GM10847 (cell line): ENCODE results near the gene CCDC43.

Experiments used
- POLR2A ChIP-seq: IDR thresholded peaks from 2 replicates; pipeline ENCODE4 v1.6.1; 2011; ENCODE audit not compliant: insufficient read length; ENCODE audit errors: extremely low read depth

CCDC43 gene

GRCh38 chr17:44637066-44637465 lies 52.5 kb downstream of the CCDC43 start:
- TF ChIP-seq POLR2A, result no peak

GRCh38 chr17:44636562-44636961 lies 53.0 kb downstream of the CCDC43 start:
- TF ChIP-seq POLR2A, result no peak

GRCh38 chr17:44633998-44634397 lies 55.6 kb downstream of the CCDC43 start:
- TF ChIP-seq POLR2A, result no peak

GRCh38 chr17:44630703-44631102 lies 58.9 kb downstream of the CCDC43 start:
- no peak for TF ChIP-seq POLR2A

- no peak for TF ChIP-seq POLR2A
Measured at GRCh38 chr17:44629314-44629713, 60.3 kb downstream of the CCDC43 start.

- peak; percentile 33 for TF ChIP-seq POLR2A
Measured at GRCh38 chr17:44628243-44629188, 61.1 kb downstream of the CCDC43 start.

- TF ChIP-seq POLR2A, result no peak
Measured at GRCh38 chr17:44627513-44628242, 61.9 kb downstream of the CCDC43 start.
